Stimulated activated CD4-positive, alpha-beta T cell treated with anti-CD3 and anti-CD28 coated beads, Interleukin-2, amount 100 ng/mL, for 24 hours (primary cell): Measurements from ENCODE around the gene CELSR2.
"Not testable (repeated sequence)": the region's sequence is repeated elsewhere in the genome, so short reads cannot be mapped to it uniquely, and the experiment has no call there.

Source experiments
- DNase-seq, 2 donors: peaks; one replicate each; pipeline ENCODE4 v3.0.0-alpha.2; 2020

CELSR2 gene, protein sequence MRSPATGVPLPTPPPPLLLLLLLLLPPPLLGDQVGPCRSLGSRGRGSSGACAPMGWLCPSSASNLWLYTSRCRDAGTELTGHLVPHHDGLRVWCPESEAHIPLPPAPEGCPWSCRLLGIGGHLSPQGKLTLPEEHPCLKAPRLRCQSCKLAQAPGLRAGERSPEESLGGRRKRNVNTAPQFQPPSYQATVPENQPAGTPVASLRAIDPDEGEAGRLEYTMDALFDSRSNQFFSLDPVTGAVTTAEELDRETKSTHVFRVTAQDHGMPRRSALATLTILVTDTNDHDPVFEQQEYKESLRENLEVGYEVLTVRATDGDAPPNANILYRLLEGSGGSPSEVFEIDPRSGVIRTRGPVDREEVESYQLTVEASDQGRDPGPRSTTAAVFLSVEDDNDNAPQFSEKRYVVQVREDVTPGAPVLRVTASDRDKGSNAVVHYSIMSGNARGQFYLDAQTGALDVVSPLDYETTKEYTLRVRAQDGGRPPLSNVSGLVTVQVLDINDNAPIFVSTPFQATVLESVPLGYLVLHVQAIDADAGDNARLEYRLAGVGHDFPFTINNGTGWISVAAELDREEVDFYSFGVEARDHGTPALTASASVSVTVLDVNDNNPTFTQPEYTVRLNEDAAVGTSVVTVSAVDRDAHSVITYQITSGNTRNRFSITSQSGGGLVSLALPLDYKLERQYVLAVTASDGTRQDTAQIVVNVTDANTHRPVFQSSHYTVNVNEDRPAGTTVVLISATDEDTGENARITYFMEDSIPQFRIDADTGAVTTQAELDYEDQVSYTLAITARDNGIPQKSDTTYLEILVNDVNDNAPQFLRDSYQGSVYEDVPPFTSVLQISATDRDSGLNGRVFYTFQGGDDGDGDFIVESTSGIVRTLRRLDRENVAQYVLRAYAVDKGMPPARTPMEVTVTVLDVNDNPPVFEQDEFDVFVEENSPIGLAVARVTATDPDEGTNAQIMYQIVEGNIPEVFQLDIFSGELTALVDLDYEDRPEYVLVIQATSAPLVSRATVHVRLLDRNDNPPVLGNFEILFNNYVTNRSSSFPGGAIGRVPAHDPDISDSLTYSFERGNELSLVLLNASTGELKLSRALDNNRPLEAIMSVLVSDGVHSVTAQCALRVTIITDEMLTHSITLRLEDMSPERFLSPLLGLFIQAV (N-terminal part only)

GRCh38 chr1:109248797-109249629, at the start of gene CELSR2:
TSS of gene CELSR2 (plus strand) at chr1:109249539. CDS start at chr1:109250080, 541 bp downstream.
- peak; percentile 57 to 70 for DNase-seq

- no peak for DNase-seq
Observed at GRCh38 chr1:109199710-109200109, 49.6 kb upstream of the CELSR2 start.

- peak; percentile 73 to 80 for DNase-seq
Observed at GRCh38 chr1:109201123-109201703, 48.1 kb upstream of the CELSR2 start.

DNA sequence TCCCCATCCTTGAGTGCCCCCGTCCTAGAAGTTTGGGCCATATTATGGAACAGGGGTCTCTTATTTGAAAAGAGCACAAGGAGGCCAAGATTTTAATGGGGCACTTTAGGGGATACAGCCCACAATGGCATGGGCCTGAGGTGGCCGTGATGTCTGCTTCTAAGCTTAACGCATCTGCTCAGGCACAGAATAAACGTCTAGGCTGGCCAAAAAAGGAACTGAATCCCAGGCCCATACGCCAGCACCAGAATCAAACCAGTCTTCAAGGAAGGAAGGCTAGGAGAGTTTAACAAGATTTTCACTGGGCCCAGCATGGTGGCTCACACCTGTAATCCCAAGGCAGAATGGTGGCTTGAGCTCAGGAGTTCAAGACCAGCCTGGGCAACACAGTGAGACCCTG, 44.9 kb upstream of the CELSR2 start:
- no peak for DNase-seq

GRCh38 chr1:109206339-109206738, 43.0 kb upstream of the CELSR2 start:
- DNase-seq = no peak

- no peak for DNase-seq
Observed at GRCh38 chr1:109207467-109208103, 41.8 kb upstream of the CELSR2 start.

DNA sequence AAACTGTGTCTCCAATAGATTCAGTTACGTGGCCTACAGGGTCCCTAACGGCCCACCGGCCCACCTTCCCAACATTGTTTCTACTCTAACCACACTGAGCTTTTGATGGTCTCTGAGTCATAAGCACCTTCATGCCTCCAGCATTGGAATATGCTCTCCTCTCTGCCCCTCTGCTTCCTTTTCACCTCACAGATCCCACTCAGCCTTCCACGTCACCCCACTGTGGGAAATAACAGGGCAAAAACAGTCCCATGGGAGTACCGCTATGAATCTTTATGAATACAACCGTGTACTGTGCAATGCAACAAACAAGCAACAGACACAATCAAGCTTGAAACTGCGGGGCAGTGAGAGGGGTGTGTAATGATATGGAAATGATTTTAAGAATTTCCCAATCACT, 40.9 kb upstream of the CELSR2 start:
- no peak for DNase-seq

GRCh38 chr1:109208836-109209463, 40.4 kb upstream of the CELSR2 start:
- no peak for DNase-seq

GRCh38 chr1:109210058-109210457, 39.3 kb upstream of the CELSR2 start:
- DNase-seq = no peak

DNA sequence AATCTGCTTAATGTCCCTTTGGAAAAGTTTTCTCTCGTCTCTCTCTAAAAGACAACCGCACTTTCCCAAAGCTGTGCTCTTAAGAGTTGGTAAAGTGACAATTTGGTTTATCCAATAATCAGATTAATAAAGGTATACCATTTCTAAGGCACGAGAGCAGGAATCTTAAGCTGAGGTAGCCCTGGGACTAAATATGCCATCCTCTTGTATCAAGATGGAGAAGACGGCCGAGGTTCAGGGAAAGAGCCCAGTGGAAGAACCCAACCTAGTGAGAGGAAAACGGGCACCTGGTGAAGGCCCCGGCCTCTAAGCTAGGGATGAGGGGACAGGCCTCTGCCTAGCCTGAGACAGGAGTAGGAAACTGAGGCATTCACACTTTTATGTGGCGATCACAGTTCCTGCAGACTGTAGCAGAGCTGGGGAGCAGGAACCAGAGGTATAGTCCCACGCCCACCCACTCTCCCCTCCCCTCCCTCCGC, 36.0 kb upstream of the CELSR2 start:
- no peak for DNase-seq

DNA sequence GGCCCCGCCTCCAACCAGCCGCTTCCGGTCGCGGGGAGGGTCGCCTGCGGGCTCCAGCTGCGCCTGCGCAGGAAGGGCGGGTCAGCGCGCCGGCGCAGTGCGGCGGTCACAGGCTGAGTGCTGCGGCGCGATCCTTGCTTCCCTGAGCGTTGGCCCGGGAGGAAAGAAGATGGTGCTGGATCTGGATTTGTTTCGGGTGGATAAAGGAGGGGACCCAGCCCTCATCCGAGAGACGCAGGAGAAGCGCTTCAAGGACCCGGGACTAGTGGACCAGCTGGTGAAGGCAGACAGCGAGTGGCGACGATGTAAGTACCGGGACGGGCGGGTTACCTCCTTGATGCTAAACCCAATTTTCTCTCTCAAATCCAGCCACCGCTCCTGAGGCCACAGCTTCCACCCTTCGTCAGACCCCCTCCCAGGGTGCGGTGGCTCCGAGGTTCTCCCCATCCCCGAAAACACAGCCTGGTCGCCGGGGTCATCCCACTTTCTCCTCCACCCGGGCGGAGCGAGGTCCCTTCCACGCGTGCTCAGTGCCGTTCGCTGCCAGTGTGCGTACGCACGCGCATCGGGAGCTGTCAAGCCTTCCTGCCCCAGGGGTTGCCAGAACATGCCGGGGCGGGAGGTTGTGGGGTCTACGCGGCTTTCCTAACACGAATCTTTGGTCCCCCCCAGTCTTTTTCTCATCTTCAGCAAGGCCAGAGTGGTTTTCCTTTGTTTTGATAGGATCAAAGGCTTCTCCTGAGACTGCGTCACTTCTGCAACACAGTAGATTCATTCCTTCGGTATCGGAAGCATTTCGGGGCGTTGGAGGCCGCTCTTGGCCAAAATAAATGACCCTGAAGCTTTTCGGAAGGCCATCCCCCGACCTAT, 35.3 kb upstream of the CELSR2 start, which contains the start of gene SARS1:
Gene SARS1, plus strand, starts transcription at position 95 of the 870 bp plus-strand sequence. Its CDS starts 75 bp downstream, at position 170.
- DNase-seq = peak; percentile 87 to 90

DNA sequence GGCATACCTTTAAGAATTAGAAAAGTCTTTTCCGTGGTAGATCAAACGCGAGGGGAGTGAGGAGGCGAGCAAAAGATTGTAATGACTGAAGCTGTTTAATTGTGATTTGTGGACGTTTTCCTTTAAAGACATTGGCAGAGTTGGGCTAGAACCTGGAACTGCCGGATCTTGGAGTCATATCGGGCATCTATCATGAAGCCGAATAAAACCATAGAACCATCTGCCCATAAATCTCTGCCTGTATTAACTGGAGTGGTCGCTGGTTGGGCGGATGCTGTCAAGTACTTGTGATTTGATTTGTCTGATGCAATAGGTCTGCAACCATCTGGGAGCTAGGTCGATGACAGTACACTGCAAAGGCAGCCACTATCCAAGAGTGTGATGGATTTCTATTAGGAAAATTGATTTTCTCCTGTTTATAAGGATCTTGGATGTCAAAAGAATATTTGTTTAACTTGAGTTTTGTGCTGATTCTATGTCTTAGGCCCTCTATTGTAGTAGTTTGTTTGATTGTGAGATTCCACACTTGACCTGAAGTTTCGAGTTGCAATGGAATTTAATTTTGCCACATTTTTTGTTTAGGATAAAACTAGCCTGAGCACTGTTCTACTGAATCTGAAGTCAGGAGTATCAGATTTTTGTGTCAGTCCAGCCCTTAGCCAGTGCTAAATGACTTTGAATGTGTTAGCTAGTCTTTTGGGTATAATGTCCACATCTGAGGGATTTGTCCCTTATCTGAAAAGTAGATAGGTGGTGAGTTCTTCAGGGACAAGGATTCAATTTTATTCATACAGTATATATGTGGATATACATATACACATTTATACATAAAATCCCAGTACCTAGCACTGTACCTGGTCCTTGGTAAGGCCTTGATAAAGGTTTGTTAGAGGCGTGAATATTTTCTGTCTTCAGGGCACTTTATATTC, 34.4 kb upstream of the CELSR2 start:
- DNase-seq = peak; percentile 48 to 51

- DNase-seq = no peak
Observed at GRCh38 chr1:109216662-109217061, 32.7 kb upstream of the CELSR2 start.

GRCh38 chr1:109218516-109218915, 30.8 kb upstream of the CELSR2 start:
- no peak for DNase-seq

DNA sequence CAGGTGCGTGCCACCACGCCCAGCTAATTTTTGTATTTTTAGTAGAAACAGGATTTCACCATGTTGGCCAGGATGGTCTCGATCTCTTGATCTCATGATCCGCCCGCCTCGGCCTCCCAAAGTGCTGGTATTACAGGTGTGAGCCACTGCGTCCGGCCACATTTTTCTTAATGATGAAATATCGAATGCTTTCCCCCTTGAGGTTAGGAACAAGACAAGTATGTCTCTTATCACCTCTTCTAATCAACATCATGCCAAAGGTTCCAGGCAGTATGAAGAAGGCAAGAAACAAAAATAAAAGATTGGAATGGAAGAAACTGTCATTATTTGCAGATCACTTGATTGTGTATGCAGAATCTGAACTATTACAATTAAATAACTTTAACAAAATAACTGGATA, 28.1 kb upstream of the CELSR2 start:
- not testable (repeated sequence) for DNase-seq

GRCh38 chr1:109225308-109225707, 24.0 kb upstream of the CELSR2 start:
- no peak for DNase-seq

DNA sequence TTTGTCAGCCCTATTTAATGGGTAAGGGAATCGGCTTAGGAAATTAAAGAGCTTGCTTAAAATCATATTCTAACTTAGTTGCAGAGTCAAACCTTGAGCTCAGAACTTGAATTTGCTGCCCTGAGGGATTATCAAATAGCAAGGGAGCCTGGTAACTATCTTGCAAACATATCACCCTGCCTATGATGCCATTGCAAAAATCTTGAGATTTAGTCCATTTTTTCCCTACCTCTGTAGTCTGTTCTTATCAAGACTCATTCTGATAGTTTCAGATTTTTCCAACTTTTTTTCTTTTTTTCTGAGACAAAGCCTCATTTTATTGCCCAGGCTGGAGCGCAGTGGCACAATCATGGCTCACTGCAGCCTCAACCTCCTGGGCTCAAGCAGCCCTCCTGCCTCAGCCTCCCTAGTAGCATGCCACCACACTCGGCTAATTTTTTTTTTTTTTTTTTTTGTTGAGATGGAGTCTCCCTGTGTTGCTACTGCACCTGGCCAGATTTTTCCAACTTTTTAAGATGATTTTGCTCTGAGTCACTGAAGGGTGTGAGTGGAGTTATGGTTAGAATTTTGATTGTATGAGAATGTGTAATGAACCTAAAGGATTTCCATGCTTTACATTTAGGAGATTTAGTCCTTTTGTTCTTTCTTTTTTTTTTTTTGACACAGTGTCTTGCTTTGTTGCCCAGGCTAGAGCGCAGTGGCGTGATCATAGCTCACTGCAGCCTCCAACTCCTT, 23.5 kb upstream of the CELSR2 start:
- DNase-seq = no peak

GRCh38 chr1:109228167-109228566, 21.2 kb upstream of the CELSR2 start:
- DNase-seq = no peak
